KG1 (cell line): ENCODE data around the gene CALD1.

Experiments
- DNase-seq: peaks from one replicate; lab custom pipeline; 2025; lab: John Stamatoyannopoulos, UW

Gene CALD1

GRCh38 chr7:134828361-134828760 is 48.9 kb downstream of the CALD1 start:
- no peak for DNase-seq

DNA sequence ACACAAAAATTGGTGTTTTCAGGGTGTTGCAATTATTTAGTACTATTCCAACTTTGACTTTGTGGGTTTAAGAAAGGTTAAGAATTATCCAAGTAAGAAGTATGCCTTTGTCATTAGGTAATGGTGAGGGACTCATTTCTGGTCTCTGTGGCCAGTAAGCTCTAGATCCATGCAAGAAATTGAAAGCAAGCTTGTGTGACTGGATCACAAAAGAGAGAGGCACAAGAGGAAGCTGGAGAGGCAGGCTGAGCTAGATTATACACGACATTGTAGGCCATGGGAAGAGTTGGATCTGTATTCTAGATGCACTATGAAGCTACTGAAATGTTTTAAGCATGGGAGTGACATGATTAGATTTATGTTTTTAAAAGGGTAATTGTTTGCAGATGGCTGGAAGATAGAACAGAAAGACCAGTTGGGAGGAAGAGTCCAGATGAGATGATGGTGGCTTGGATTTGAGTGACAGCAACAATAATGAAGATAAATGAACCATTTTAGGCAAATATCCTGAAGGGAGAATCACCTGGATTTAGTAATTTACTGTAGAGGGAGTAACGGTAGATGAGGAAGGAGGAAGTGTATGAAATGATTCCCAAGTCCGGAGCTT is 50.0 kb downstream of the CALD1 start:
- no peak for DNase-seq

- no peak for DNase-seq
These were observed 52.4 kb downstream of the CALD1 start for GRCh38 chr7:134831862-134832261.

DNA sequence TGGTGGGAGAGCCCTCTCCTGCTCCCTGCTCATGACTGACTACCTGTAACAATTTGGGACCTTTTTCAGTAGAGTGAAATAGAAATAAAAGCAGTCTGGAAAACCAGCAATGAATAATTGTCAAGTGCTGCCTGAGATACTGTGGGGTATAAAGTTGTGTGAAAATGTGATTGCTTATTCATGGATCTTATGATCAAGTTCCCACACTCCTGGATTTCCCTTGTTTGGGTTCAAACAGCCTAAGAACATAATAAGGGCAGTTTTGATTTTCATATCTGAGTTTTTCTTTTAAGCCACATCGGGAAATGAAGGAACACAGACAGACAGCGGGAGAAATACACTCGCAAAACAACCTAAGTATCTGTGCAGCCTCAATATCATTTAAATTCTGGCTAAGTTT is 52.9 kb downstream of the CALD1 start:
- DNase-seq: no peak

- DNase-seq: no peak
These were observed 55.4 kb downstream of the CALD1 start for GRCh38 chr7:134834689-134835462.

DNA sequence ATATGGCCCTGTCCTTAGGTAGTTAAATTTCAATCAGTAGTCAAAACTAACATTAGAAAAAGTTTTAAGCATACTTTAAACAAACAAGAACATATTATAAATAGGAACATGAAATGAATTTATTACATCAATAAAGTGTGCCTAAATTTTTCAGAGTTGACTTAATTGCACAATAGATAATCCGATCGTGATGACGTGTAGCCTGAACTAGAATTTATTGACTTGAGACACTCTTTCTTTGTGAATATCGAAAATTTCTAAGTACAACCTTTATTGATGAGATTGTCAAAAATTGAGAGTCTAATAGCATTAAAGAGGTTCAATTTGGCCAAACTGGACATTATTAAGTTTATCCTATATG is 56.0 kb downstream of the CALD1 start:
- DNase-seq: no peak

DNA sequence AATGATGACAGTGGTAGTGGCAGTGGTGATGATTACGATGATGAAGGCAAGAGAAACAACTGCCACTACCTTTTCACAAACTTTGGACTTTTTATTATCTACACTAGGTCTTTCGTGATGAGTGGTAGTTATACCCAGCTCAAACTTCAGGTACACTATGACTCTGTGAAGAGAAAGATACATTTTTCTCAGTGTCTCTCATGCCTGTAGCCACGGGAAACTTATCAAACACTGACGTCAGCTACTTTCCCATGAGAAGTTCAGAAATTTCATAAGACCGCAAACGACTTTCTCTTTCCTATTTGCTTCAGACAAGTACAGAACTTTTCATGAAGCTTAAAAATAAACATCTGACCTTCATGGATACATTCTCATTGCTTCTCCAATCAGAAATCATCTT is 57.0 kb downstream of the CALD1 start:
- DNase-seq: no peak

GRCh38 chr7:134839298-134839697 is 59.9 kb downstream of the CALD1 start:
- no peak for DNase-seq

DNA sequence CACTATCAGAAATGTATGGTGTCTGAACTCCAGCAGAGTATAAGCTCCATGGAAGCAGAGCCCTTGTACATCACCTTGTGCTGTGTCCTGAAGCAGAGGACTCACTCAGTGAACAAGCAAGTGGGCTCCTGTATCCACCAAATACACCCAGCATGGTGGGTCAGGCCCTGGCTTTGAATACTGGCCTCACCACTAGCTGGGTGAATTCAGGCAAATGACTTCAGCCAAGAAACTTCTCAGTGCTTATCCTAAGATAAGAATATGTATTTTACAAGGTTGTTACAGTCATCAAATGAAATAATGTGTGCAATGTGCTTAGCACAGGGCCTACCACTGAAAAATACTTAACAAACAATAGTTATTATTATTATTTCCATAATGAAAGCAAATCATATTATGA is 62.6 kb downstream of the CALD1 start:
- no peak for DNase-seq

- no peak for DNase-seq
These were observed 63.5 kb downstream of the CALD1 start for GRCh38 chr7:134842886-134843430.

DNA sequence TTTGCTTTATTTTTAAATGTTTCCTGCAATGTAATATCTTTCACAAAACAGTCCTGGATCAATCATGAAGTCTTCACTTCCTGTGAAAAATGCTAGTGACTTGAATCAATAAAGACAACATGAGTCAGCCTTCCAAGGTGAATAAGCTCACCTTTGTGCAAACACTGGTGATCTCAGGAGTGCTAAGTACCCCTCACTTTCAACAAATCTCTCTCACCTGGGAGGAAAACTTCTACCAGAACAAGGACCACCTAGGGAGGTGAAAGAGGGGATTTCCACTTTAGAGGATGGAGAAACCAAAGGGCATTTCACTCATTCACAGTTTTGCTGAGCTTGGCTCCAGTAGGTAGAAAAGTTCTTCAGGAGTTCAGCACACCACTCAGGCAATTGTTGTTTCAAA is 64.8 kb downstream of the CALD1 start:
- DNase-seq: no peak

- DNase-seq: no peak
These were observed 66.0 kb downstream of the CALD1 start for GRCh38 chr7:134845461-134845860.

DNA sequence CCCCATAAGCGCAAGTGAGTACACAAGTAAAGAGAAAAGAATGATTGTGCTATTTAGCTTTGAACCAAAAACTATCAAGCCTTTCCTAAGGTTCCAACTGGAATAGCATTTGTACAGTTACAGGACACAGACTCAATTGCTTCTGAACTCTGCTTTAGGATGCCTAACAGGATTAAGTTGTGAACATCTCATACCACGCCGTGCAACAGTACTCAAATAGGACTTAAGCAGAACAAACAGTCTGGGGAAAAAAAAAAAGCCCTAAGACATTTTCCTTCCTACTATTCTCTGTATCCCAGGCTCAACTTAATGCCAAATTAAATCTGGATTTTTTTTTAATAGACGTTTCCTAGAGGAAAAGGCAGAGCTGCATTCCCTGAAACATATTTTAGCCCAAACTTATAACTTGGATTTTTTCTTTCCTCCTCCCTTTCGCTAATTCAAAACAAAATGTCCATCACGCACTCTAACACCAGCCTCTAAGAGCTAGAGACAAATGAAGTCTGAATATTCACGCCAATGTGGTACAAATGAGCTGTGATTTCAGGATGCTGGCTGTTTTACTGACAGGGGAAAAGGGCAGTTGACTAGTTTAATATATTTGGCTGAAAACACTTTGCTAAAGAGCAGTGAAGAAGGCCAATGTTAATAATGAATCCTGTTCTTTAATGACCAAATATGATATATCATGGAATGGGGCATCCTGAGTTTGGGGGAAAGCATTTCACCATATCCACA is 68.6 kb downstream of the CALD1 start:
- DNase-seq: no peak

DNA sequence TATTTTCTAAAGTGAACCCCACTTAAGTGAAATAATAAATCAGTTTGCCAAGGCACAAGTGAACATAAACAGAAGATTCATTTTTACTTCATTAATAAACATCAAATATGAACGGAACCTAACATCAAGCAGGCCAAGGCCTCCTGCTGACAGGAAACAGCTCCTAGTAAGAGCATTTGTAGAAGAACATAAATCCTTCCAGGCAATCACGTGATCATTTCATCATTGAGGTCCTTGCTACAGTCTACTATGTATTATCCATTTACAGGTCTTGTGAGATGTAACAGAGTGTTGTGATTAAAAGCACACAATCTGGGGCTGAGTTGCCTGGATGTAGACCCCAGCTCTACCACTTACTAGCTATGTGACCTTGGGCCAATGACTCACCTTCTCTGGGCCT is 70.6 kb downstream of the CALD1 start:
- no peak for DNase-seq

DNA sequence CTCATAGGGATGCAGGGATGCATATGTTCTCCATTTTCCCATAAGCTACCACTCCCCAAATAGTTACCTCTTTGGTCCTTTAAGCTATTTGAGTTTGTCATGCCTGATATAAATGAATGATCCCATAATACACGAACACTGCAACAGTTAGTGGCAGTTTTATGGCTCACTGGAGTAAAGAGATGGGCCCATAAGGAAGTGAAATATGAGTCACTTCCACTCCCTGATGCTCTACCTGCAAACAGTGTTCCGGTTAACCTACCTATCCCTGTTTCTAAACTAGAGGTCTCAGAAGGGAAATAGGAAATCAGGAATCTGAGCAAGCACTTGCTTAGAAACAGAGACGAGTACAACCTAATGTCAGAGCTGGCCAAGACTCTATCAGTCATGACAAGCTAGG is 71.7 kb downstream of the CALD1 start:
- no peak for DNase-seq

GRCh38 chr7:134852625-134853024 is 73.2 kb downstream of the CALD1 start:
- no peak for DNase-seq

DNA sequence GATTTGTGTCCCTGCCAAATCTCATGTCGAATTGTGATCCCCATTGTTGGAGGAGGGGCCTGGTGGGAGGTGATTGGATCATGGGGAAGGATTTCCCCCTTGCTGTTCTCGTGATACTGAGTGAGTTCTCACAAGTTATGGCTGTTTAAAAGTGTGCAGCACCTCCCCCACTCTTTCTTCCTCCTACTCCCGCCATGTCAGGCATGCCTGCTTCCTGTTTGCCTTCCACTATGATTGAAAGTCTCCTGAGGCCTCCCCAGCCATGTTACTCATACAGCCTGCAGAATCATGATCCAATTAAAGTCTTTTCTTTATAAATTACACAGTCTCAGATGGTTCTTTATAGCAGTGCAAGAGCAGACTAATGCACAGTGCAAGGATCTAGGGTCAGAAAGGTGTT is 75.4 kb downstream of the CALD1 start:
- no peak for DNase-seq

DNA sequence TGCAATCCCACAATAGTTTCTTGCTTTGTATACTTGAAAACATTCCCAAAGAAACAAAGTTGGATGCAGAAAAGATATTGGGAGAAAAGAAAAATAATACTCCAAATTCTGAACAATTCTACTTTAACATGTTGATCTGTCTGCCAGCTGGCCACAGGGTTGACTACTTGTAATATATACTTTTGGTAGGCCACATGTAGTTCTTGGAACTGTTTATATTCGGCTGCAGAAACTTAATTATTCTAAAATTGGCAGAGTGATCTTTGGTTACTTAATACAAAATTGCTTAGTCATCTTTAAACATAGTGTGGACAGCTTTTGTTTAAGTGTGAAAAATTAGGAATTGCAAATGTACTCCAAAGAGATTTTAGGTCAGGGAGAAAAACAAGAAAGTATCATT is 76.0 kb downstream of the CALD1 start:
- no peak for DNase-seq

GRCh38 chr7:134856091-134856490 is 76.7 kb downstream of the CALD1 start:
- no peak for DNase-seq

DNA sequence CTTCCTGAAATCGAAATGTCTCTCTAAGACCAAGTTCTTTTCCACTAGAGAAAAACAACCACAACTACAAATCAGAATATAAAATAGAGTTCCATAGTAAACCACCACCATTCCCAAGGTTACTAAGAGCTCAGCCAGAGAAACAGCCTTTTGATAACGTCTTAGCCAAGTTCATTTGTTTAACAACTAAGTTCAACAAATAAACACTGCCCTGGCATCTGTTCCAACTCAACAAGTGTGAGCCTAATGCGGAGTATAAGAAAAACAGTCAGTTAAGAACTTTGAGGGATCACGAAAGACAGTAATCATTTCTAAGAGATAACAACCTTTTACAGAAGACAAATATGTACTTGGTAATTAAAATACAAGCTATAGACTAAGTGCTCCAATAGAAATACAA is 77.3 kb downstream of the CALD1 start:
- no peak for DNase-seq

DNA sequence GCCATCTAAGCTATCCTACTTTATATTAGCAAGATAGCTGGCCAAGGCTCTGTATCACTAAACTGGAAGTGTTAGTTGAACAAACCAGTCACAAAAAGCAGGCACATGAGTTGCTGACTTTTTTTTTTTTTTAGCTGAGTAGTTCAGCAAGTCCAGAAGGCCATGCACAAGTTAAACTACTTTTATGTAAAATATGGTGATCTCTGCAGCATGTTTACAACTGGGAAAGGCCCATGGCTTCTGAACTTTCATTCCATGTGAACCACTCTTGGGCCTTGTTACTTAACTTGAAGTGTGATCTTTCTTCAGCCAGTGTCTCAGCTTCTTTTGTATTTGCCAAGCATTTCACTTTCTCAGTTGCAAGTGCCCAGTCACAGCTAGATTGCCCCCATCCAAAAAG is 78.5 kb downstream of the CALD1 start:
- DNase-seq: no peak

GRCh38 chr7:134859783-134860182 is 80.3 kb downstream of the CALD1 start:
- DNase-seq: no peak
